Endothelial cell of umbilical vein (primary cell): ENCODE measurements around the gene CXCR4.

Experiments
- EZH2 ChIP-seq: IDR thresholded peaks from 2 replicates; pipeline ENCODE4 v1.6.1; 2012; ENCODE audit warnings: borderline replicate concordance, low read depth, mild to moderate bottlenecking, moderate library complexity, low read length, inconsistent platforms; ENCODE audit not compliant: severe bottlenecking
- MAX ChIP-seq: IDR thresholded peaks from 2 replicates; pipeline ENCODE4 v1.6.1; 2011; ENCODE audit not compliant: insufficient read depth, insufficient read length
- POLR2AphosphoS5 ChIP-seq: IDR thresholded peaks from 2 replicates; pipeline ENCODE4 v1.6.1; 2012; ENCODE audit warnings: low read depth, mild to moderate bottlenecking, control low read depth, low read length, moderate library complexity; ENCODE audit not compliant: insufficient read depth
- TF ChIP-seq, protein P1 (sequence below), 2 donors: IDR thresholded peaks; 1 replicate in 1 of 2; 2 replicates in 1 of 2; pipeline ENCODE4 v1.5.1; 2011; ENCODE audit warnings: low read length in 2 of 2, mild to moderate bottlenecking in 2 of 2, moderate library complexity in 2 of 2, control low read depth in 1 of 2, inconsistent platforms in 1 of 2, low read depth in 1 of 2; ENCODE audit not compliant: insufficient read depth in 1 of 2; ENCODE audit errors: extremely low read depth in 1 of 2

DNA sequence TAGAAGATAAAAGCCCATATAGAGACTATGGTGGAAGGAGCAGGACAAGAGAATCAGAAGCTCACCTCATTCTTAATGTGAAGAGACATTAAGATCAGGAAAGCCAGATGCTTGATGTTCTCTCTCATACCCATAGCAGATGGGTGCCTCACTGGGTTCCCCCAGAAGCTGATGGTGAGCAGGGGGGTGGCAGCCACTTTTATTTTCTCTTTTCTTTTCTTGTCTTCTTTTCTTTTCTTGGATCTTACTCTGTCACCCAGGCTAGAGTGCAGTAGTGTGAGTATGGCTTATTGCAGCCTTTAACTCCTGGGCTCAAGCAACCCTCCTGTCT is 14.8 kb upstream of the CXCR4 start:
- TF ChIP-seq, protein P1, sequence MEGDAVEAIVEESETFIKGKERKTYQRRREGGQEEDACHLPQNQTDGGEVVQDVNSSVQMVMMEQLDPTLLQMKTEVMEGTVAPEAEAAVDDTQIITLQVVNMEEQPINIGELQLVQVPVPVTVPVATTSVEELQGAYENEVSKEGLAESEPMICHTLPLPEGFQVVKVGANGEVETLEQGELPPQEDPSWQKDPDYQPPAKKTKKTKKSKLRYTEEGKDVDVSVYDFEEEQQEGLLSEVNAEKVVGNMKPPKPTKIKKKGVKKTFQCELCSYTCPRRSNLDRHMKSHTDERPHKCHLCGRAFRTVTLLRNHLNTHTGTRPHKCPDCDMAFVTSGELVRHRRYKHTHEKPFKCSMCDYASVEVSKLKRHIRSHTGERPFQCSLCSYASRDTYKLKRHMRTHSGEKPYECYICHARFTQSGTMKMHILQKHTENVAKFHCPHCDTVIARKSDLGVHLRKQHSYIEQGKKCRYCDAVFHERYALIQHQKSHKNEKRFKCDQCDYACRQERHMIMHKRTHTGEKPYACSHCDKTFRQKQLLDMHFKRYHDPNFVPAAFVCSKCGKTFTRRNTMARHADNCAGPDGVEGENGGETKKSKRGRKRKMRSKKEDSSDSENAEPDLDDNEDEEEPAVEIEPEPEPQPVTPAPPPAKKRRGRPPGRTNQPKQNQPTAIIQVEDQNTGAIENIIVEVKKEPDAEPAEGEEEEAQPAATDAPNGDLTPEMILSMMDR (IDR thresholded peaks at IDR 0.05; ENCODE audit: extremely low read depth in 1 of 2, insufficient read depth in 1 of 2, low read depth in 1 of 2, low read length in 2 of 2), result no peak
- TF ChIP-seq MAX, result no peak
- no peak for TF ChIP-seq POLR2AphosphoS5
- no peak for TF ChIP-seq EZH2
